H9 (cell line): Measurements from ENCODE around the gene IZUMO4. TPM values are rescaled to one million over a fixed set of nuclear protein-coding genes. Genes with fewer than 3 reads are reported as not detected.

Experiments used
- DNase-seq: peaks from one replicate; pipeline ENCODE4 v3.0.0-alpha.2; 2017
- H2AFZ ChIP-seq: one replicate; pipeline ENCODE4 v1.6.1; 2013; ENCODE audit warnings: mild to moderate bottlenecking, low read length, control low read depth, moderate library complexity
- H2AK5ac ChIP-seq: 2 replicates; pipeline ENCODE4 v1.6.1; 2013; ENCODE audit warnings: low read length, control low read depth, mixed read lengths; ENCODE audit not compliant: insufficient read length
- H2BK120ac ChIP-seq: one replicate; pipeline ENCODE4 v1.6.1; 2013; ENCODE audit warnings: low read depth, mild to moderate bottlenecking, low read length, control low read depth, inconsistent platforms; ENCODE audit not compliant: poor library complexity, severe bottlenecking
- H2BK12ac ChIP-seq: 2 replicates; pipeline ENCODE4 v1.6.1; 2013; ENCODE audit warnings: low read length, control low read depth, mixed read lengths, low read depth; ENCODE audit not compliant: insufficient read length
- H2BK15ac ChIP-seq: 2 replicates; pipeline ENCODE4 v1.6.1; 2013; ENCODE audit warnings: low read depth, low read length, control low read depth
- H2BK20ac ChIP-seq: one replicate; pipeline ENCODE4 v1.6.1; 2013; ENCODE audit warnings: low read depth, mild to moderate bottlenecking, low read length, control low read depth, inconsistent platforms; ENCODE audit not compliant: poor library complexity, severe bottlenecking
- H2BK5ac ChIP-seq: 2 replicates; pipeline ENCODE4 v1.6.1; 2013; ENCODE audit warnings: low read length, control low read depth, mixed read lengths; ENCODE audit not compliant: insufficient read length
- H3K14ac ChIP-seq: 2 replicates; pipeline ENCODE4 v1.6.1; 2013; ENCODE audit warnings: low read length, control low read depth; ENCODE audit not compliant: insufficient read depth
- H3K18ac ChIP-seq: 2 replicates; pipeline ENCODE4 v1.6.1; 2013; ENCODE audit warnings: low read depth, mild to moderate bottlenecking, mixed read lengths, low read length, control low read depth; ENCODE audit not compliant: insufficient read length
- H3K23ac ChIP-seq: 2 replicates; pipeline ENCODE4 v1.6.1; 2013; ENCODE audit warnings: low read length, control low read depth, mixed read lengths, low read depth; ENCODE audit not compliant: insufficient read length
- H3K23me2 ChIP-seq: 2 replicates; pipeline ENCODE4 v1.6.1; 2013; ENCODE audit warnings: low read depth, mild to moderate bottlenecking, mixed read lengths, low read length, control low read depth; ENCODE audit not compliant: insufficient read length, poor library complexity, severe bottlenecking
- H3K27ac ChIP-seq: 2 replicates; pipeline ENCODE4 v1.5.1; 2013; ENCODE audit warnings: low read length, control low read depth, mixed read lengths, low read depth; ENCODE audit not compliant: insufficient read length
- H3K27me3 ChIP-seq: 2 replicates; pipeline ENCODE4 v1.6.1; 2013; ENCODE audit warnings: low read length, control low read depth, inconsistent platforms; ENCODE audit not compliant: insufficient read depth
- H3K4ac ChIP-seq: 2 replicates; pipeline ENCODE4 v1.6.1; 2013; ENCODE audit warnings: low read depth, mild to moderate bottlenecking, control low read depth, inconsistent platforms, low read length, moderate library complexity
- H3K4me1 ChIP-seq: 2 replicates; pipeline ENCODE4 v1.6.1; 2013; ENCODE audit warnings: low read length, control low read depth, inconsistent platforms; ENCODE audit not compliant: insufficient read depth
- H3K4me2 ChIP-seq: 2 replicates; pipeline ENCODE4 v1.6.1; 2013; ENCODE audit warnings: low read length, control low read depth, mixed read lengths; ENCODE audit not compliant: insufficient read length, insufficient read depth
- H3K56ac ChIP-seq: 2 replicates; pipeline ENCODE4 v1.6.1; 2013; ENCODE audit warnings: low read depth, mild to moderate bottlenecking, mixed read lengths, low read length, control low read depth; ENCODE audit not compliant: insufficient read length
- H3K79me1 ChIP-seq: 2 replicates; pipeline ENCODE4 v1.6.1; 2013; ENCODE audit warnings: low read depth, mild to moderate bottlenecking, moderate library complexity, low read length, control low read depth, inconsistent platforms; ENCODE audit not compliant: insufficient read depth, poor library complexity, severe bottlenecking
- H3K79me2 ChIP-seq: 2 replicates; pipeline ENCODE4 v1.6.1; 2013; ENCODE audit warnings: low read length, control low read depth, inconsistent platforms; ENCODE audit not compliant: insufficient read depth
- H3K9ac ChIP-seq: 2 replicates; pipeline ENCODE4 v1.6.1; 2013; ENCODE audit warnings: low read length, control low read depth, mixed read lengths; ENCODE audit not compliant: insufficient read length; ENCODE audit errors: extremely low read depth
- H3K9me3 ChIP-seq: one replicate; pipeline ENCODE4 v1.6.1; 2013; ENCODE audit warnings: low read depth, low read length, inconsistent platforms; ENCODE audit not compliant: control insufficient read depth
- H3T11ph ChIP-seq: one replicate; pipeline ENCODE4 v1.6.1; 2013; ENCODE audit warnings: mild to moderate bottlenecking, low read length, control low read depth, inconsistent platforms
- H4K20me1 ChIP-seq: one replicate; pipeline ENCODE4 v1.6.1; 2013; ENCODE audit not compliant: control insufficient read depth, insufficient read length, insufficient read depth
- H4K5ac ChIP-seq: 2 replicates; pipeline ENCODE4 v1.6.1; 2013; ENCODE audit warnings: low read depth, mild to moderate bottlenecking, mixed read lengths, low read length, control low read depth; ENCODE audit not compliant: insufficient read length
- H4K8ac ChIP-seq: replicated peaks from 2 replicates; pipeline ENCODE4 v1.6.1; 2013; ENCODE audit warnings: low read length, control low read depth, mixed read lengths, low read depth; ENCODE audit not compliant: insufficient read length
- H4K91ac ChIP-seq: 2 replicates; pipeline ENCODE4 v1.6.1; 2013; ENCODE audit warnings: low read depth, mild to moderate bottlenecking, moderate library complexity, mixed read lengths, low read length, control low read depth; ENCODE audit not compliant: insufficient read length
- H3K27ac Mint-ChIP-seq, 3 experiments: 2 replicates in 2 of 3; 3 replicates in 1 of 3; pipeline ENCODE4 v1.8.0; 2020 to 2021; ENCODE audit warnings: mixed read lengths in 3 of 3, mild to moderate bottlenecking in 1 of 3, moderate library complexity in 1 of 3
- H3K27me3 Mint-ChIP-seq: 2 replicates; pipeline ENCODE4 v1.8.0; 2021; ENCODE audit warnings: low read depth, mild to moderate bottlenecking, moderate library complexity, mixed read lengths
- H3K36me3 Mint-ChIP-seq, 3 experiments: 2 replicates in 2 of 3; 3 replicates in 1 of 3; pipeline ENCODE4 v1.8.0; 2020 to 2021; ENCODE audit warnings: low read depth in 3 of 3, mixed read lengths in 3 of 3; ENCODE audit not compliant: insufficient read depth in 1 of 3
- H3K4me1 Mint-ChIP-seq, 2 experiments: 2 replicates each; pipeline ENCODE4 v1.8.0; 2020; ENCODE audit warnings: mixed read lengths in 2 of 2
- H3K4me3 Mint-ChIP-seq, 2 experiments: 2 replicates in 1 of 2; 3 replicates in 1 of 2; pipeline ENCODE4 v1.8.0; 2020 to 2021; ENCODE audit warnings: mild to moderate bottlenecking in 2 of 2, mixed read lengths in 2 of 2, moderate library complexity in 1 of 2
- H3K9me3 Mint-ChIP-seq, 2 experiments: 2 replicates in 1 of 2; 3 replicates in 1 of 2; pipeline ENCODE4 v1.8.0; 2020; ENCODE audit warnings: mild to moderate bottlenecking in 2 of 2, mixed read lengths in 2 of 2, moderate library complexity in 1 of 2
- WGBS: extraction: QIAGEN DNeasy Blood & Tissue Kit; methylation state at CpG from one replicate; pipeline ENCODE4 v1.1.7; 2013; ENCODE audit warnings: missing lambda C conversion rate, low lambda C conversion rate, mixed read lengths; ENCODE audit not compliant: insufficient read length; ENCODE audit errors: extremely low coverage; 5-methylcytosine and 5-hydroxymethylcytosine counted together
- total RNA-seq: library from RNA; stranded (reverse); gene quantifications from 2 replicates; pipeline ENCODE4 v1.2.1, GENCODE V29; 2021
- TF ChIP-seq, protein P1 (sequence below): fragments of 200-600 bp; sonication (generic); conservative IDR thresholded peaks from 3 replicates; pipeline ENCODE4 v1.8.0; 2021; ENCODE audit warnings: antibody characterized with exemption, mild to moderate bottlenecking

Gene IZUMO4
- total RNA-seq, 1 experiment from 2014 or later, result 2.1 TPM

DNA sequence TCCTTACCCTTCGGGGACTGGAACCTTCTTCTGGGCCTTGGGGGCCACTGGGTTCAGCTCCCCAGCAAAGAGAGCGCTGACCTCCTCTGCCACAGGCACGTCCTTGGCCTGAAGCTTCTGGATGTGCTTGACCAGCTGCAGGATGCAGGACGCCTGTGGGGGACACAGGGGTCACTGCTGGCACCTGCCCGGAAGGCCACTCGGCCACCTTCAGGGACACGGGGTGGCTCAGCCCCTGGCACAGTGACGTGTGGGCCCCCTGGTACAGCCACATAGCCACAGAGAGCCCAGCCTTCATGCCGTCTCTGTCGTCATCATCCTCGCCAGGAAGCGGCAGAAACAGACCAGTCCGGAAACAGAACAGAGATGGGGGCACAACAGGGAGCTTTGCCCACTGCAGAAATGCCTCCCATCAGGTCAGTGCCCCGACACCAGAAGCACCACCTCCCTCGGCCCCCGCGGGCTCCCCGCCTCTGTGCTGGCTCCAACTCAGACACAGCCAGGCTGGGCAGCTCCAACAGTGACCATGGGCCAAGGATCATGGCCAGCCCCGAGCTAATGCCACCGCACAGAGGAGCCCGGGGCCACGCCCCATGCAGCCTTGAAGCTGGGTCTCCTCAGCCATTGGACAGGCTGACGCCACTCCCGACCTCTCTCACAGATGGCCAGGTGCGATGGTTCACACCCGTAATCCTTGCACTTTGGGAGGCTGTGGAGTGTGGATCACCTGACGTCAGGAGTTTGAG is 20.7 kb downstream of the IZUMO4 start:
- Histone ChIP-seq H4K8ac (no peak overlapping the region), H3K4ac (no peak overlapping the region), H2AFZ (no peak overlapping the region), H3K23me2 (no peaks in the 10 kb centered on the region), H3K14ac (no peak overlapping the region), H3K18ac (no peak overlapping the region), H3K79me1 (no peaks in the 10 kb centered on the region), H2BK120ac (no peak overlapping the region), H2BK12ac (no peak overlapping the region), H3T11ph (no peak overlapping the region), H3K56ac (no peak overlapping the region), H4K20me1 (no peaks in the 10 kb centered on the region), H2BK20ac (no peak overlapping the region), H3K4me2 (no peak overlapping the region), H3K4me1 (no peaks in the 10 kb centered on the region), H2BK15ac (no peak overlapping the region), H3K27ac (no peak overlapping the region), H3K23ac (no peak overlapping the region), H3K79me2 (no peaks in the 10 kb centered on the region), H3K27me3 (no peaks in the 10 kb centered on the region), H2AK5ac (no peak overlapping the region), H4K5ac (no peak overlapping the region), H3K9ac (no peak overlapping the region), H4K91ac (no peak overlapping the region), H2BK5ac (no peak overlapping the region), H3K9me3 (no peaks in the 10 kb centered on the region)
- no peaks in the 10 kb centered on the region for H3K9me3 Mint-ChIP-seq
- H3K4me1 Mint-ChIP-seq, result no peaks in the 10 kb centered on the region
- H3K4me3 Mint-ChIP-seq, result no peak overlapping the region
- WGBS, result no CpG with 5 or more reads among the region's 27 CpGs
- H3K27me3 Mint-ChIP-seq, result no peaks in the 10 kb centered on the region; the same call in 1 of the 2 replicates
- H3K36me3 Mint-ChIP-seq, result peaks cover 47 to 82% (median 80%) of the 10 kb centered on the region in 3 experiments
- H3K27ac Mint-ChIP-seq, result no peak overlapping the region
- DNase-seq, result no peak
- TF ChIP-seq, protein P1, sequence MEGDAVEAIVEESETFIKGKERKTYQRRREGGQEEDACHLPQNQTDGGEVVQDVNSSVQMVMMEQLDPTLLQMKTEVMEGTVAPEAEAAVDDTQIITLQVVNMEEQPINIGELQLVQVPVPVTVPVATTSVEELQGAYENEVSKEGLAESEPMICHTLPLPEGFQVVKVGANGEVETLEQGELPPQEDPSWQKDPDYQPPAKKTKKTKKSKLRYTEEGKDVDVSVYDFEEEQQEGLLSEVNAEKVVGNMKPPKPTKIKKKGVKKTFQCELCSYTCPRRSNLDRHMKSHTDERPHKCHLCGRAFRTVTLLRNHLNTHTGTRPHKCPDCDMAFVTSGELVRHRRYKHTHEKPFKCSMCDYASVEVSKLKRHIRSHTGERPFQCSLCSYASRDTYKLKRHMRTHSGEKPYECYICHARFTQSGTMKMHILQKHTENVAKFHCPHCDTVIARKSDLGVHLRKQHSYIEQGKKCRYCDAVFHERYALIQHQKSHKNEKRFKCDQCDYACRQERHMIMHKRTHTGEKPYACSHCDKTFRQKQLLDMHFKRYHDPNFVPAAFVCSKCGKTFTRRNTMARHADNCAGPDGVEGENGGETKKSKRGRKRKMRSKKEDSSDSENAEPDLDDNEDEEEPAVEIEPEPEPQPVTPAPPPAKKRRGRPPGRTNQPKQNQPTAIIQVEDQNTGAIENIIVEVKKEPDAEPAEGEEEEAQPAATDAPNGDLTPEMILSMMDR, result no peak
